KMS-11 (cell line): ENCODE results near the gene GLA.

Experiments used
- H2AFZ ChIP-seq: fragments of 200-600 bp; sonication (generic); 2 replicates; pipeline ENCODE4 v1.6.1; 2016; ENCODE audit warnings: antibody characterized with exemption, mixed run types, low read depth
- H3K27ac ChIP-seq: fragments of 200-600 bp; sonication (generic); 2 replicates; pipeline ENCODE4 v1.6.1; 2016; ENCODE audit warnings: mild to moderate bottlenecking, mixed run types
- H3K27me3 ChIP-seq: fragments of 200-600 bp; sonication (generic); 2 replicates; pipeline ENCODE4 v1.6.1; 2017; ENCODE audit warnings: mild to moderate bottlenecking, low read depth, mixed run types, moderate library complexity; ENCODE audit not compliant: insufficient read depth
- H3K36me3 ChIP-seq: fragments of 200-600 bp; sonication (generic); 2 replicates; pipeline ENCODE4 v1.6.1; 2017; ENCODE audit warnings: mild to moderate bottlenecking, mixed run types; ENCODE audit not compliant: insufficient read depth
- H3K4me1 ChIP-seq: fragments of 200-600 bp; sonication (generic); 2 replicates; pipeline ENCODE4 v1.6.1; 2016; ENCODE audit warnings: mild to moderate bottlenecking, low read depth, mixed run types; ENCODE audit not compliant: poor library complexity, severe bottlenecking
- H3K4me2 ChIP-seq: fragments of 200-600 bp; sonication (generic); 2 replicates; pipeline ENCODE4 v1.7.0; 2016; ENCODE audit warnings: mild to moderate bottlenecking, mixed run types
- H3K4me3 ChIP-seq: fragments of 200-600 bp; sonication (generic); IDR thresholded peaks from 2 replicates; pipeline ENCODE4 v1.6.1; 2017; ENCODE audit warnings: low read depth, low read length, mixed read lengths; ENCODE audit not compliant: insufficient read depth
- H3K79me2 ChIP-seq: fragments of 200-600 bp; sonication (generic); 2 replicates; pipeline ENCODE4 v1.6.1; 2016; ENCODE audit warnings: low read depth, mixed run types; ENCODE audit not compliant: insufficient read depth
- H3K9ac ChIP-seq: fragments of 200-600 bp; sonication (generic); 2 replicates; pipeline ENCODE4 v1.6.1; 2016; ENCODE audit warnings: mild to moderate bottlenecking, mixed run types
- H4K20me1 ChIP-seq: fragments of 200-600 bp; sonication (generic); 2 replicates; pipeline ENCODE4 v1.6.1; 2016; ENCODE audit warnings: mild to moderate bottlenecking, mixed run types; ENCODE audit not compliant: insufficient read depth
- TF ChIP-seq, protein P1 (sequence below): fragments of 200-600 bp; sonication (generic); conservative IDR thresholded peaks from 2 replicates; pipeline ENCODE4 v1.6.1; 2017; ENCODE audit warnings: low read depth, mild to moderate bottlenecking, antibody characterized with exemption, low read length, moderate library complexity, mixed read lengths

Gene GLA

DNA sequence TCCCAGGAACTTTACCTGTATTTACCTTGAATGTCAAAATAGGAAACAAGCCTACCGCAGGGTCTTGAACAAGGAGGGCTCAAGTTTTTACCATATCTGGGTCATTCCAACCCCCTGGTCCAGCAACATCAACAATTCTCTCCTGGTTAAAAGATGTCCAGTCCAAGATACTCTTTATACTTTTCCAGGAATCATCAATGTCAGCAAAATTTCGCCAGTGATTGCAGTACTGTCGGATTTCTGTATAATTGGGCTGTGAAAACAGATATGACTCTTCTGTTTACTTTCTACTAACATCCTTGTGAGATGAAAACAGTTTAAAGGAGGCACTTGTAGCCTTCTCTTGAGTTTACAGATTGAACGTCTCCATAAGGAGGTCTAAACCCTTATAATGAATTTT, 9.0 kb downstream of the GLA start:
- Histone ChIP-seq H4K20me1 (no peaks in the 10 kb centered on the region), H3K27me3 (no peaks in the 10 kb centered on the region), H3K79me2 (peaks cover 2% of the 10 kb centered on the region; the same call in 1 of the 2 replicates), H3K27ac (no peak overlapping the region), H3K4me1 (peaks cover 2% of the 10 kb centered on the region), H3K4me2 (no peak overlapping the region), H3K4me3 (no peak overlapping the region), H3K36me3 (no peaks in the 10 kb centered on the region), H3K9ac (no peak overlapping the region), H2AFZ (no peak overlapping the region)
- TF ChIP-seq, protein P1, sequence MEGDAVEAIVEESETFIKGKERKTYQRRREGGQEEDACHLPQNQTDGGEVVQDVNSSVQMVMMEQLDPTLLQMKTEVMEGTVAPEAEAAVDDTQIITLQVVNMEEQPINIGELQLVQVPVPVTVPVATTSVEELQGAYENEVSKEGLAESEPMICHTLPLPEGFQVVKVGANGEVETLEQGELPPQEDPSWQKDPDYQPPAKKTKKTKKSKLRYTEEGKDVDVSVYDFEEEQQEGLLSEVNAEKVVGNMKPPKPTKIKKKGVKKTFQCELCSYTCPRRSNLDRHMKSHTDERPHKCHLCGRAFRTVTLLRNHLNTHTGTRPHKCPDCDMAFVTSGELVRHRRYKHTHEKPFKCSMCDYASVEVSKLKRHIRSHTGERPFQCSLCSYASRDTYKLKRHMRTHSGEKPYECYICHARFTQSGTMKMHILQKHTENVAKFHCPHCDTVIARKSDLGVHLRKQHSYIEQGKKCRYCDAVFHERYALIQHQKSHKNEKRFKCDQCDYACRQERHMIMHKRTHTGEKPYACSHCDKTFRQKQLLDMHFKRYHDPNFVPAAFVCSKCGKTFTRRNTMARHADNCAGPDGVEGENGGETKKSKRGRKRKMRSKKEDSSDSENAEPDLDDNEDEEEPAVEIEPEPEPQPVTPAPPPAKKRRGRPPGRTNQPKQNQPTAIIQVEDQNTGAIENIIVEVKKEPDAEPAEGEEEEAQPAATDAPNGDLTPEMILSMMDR: no peak

DNA sequence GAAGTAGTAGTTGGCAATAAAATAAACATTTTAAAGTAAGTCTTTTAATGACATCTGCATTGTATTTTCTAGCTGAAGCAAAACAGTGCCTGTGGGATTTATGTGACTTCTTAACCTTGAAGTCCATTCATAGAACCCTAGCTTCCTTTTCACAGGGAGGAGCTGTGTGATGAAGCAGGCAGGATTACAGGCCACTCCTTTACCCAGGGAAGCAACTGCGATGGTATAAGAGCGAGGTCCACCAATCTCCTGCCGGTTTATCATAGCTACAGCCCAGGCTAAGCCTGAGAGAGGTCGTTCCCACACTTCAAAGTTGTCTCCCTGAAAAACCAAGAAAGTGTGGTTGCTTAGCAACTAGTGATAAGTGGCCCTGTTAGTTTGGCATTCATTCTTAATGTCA, 9.9 kb downstream of the GLA start:
- H3K9ac ChIP-seq: no peak overlapping the region
- H4K20me1 ChIP-seq: no peaks in the 10 kb centered on the region
- no peak overlapping the region for H2AFZ ChIP-seq
- 0 out of 2 replicates have a peak, but pooled peaks cover 6% of the 10 kb centered on the region for H3K36me3 ChIP-seq
- H3K79me2 ChIP-seq: 0 out of 2 replicates have a peak, but pooled peaks cover 8% of the 10 kb centered on the region
- peaks cover 5% of the 10 kb centered on the region for H3K4me1 ChIP-seq
- H3K27me3 ChIP-seq: no peaks in the 10 kb centered on the region
- no peak overlapping the region for H3K27ac ChIP-seq
- no peak overlapping the region for H3K4me2 ChIP-seq
- H3K4me3 ChIP-seq: no peak overlapping the region
- TF ChIP-seq, protein P1: no peak

DNA sequence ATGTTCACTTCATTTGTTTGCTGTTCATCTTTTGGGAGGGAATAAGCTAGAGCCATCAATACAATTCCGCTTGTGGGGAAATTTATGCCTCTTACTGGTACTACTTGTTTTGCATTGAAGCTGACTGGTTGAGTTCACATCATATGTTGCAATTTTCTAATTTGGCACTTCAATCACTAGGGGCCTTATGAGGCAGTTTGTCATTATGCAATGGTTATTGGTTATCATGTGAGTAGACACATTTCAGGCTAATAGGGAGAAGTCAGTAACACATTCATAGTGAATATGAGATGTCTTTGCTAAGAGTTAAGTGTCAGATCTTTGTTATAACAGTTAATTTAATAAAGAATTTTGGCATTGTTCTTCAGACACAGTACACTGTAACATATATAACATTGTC, 11.9 kb downstream of the GLA start:
- Histone ChIP-seq H3K79me2 (peaks cover 27% of the 10 kb centered on the region), H3K9ac (no peak overlapping the region), H3K4me1 (peaks cover 11% of the 10 kb centered on the region), H4K20me1 (no peaks in the 10 kb centered on the region), H3K4me3 (no peak overlapping the region), H3K4me2 (no peak overlapping the region), H3K27me3 (no peaks in the 10 kb centered on the region), H2AFZ (no peak overlapping the region), H3K27ac (no peak overlapping the region), H3K36me3 (peaks cover 11% of the 10 kb centered on the region; the same call in 1 of the 2 replicates)
- TF ChIP-seq, protein P1: no peak

DNA sequence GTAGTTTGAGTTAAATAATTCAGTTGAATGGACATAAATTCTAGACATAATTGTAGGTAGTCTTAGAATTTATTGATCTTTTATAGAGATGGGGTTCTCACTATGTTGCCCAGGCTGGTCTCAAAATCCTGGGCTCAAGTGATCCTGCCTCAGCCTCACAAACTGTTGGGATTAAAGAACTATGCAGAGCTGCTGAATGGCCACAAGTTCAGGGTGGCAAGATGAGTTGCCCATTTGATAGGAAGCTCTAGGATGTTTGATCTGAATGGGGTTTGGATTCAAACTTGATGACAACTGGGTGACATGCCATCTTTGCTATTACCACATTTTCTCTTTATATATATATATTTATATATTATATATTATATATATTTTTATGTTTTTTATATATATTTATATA, 13.4 kb downstream of the GLA start:
- Histone ChIP-seq H3K79me2 (peaks cover 27% of the 10 kb centered on the region), H3K27ac (no peak overlapping the region), H3K4me2 (no peak overlapping the region), H3K27me3 (no peaks in the 10 kb centered on the region), H2AFZ (no peak overlapping the region), H3K36me3 (peaks cover 11% of the 10 kb centered on the region; the same call in 1 of the 2 replicates), H4K20me1 (no peaks in the 10 kb centered on the region), H3K9ac (no peak overlapping the region), H3K4me1 (peaks cover 11% of the 10 kb centered on the region), H3K4me3 (no peak overlapping the region)
- TF ChIP-seq, protein P1: no peak
